ENCODE data around the gene MAGI1.

Gene MAGI1

DNA sequence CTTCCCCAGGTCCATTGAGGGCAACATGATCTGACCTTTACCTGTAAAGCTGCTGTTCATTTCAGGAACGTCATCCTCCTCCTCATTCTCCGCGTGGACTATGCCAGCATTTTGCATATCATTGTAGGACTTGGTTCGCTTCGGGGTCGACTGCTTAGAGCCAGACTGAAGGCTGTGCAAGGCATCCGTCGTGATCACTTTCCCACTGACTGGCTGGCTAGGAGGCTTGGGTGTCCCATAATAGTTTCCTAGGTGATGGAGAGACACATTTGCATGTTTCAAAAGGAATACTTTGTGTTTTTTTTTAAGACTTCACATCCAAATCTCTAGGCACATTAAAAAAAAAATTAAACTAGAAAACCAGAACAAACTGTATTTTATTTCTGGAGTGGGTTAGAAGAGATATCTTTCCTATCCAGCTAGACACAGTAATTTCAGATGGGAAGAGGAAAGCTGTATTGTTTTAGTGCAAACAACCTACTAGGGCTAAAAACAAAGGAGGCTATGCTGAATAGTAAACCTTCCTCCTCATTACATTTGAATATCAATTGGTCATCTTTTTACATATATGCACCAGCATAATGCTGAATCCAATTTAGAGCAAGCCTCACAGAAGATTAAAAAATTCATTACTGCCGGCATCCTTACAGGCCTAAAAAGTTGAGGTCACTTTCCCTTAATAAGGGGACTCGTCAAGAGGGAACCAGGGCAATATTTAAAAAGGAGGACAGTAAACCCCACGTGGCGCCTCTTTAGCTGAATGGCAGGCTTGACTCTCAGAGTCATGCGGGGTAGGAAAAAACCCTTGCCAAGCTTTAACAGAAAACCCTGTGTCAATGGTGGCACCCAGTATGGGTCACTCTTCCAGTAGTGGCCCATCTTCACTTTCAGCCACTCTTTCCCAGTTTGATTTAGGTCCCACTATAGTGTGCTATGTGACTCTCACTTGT is 559.9 kb downstream of the MAGI1 start:
- no peak for DNase-seq (ENCODE audit: low read depth)

GRCh38 chr3:65473736-65474135 is 565.0 kb downstream of the MAGI1 start:
- DNase-seq (ENCODE audit: low read depth): no peak

DNA sequence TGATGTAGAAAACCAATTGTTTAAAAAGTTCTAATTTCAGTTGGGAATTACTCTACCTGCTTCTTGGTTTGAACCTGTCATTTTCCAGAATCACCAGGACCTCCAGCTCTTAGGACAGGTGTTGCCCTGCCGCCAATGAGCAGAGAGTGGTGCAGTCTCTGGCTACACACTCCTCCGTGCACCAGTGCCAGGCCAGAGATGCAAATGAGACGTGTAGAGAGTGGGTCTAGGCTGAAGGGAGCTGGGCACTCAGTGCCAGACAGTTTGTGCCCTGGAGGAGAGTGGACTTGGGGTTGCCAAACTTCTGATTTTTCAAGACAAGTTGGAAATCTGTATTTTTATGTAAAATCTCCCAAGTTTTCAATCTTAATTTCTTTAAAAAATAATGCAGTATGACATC is 566.2 kb downstream of the MAGI1 start:
- DNase-seq (ENCODE audit: low read depth): no peak

- DNase-seq (ENCODE audit: low read depth): no peak
Observed at GRCh38 chr3:65466300-65466988, 572.3 kb downstream of the MAGI1 start.

- DNase-seq (ENCODE audit: low read depth): no peak
Observed at GRCh38 chr3:65449841-65450428, 588.8 kb downstream of the MAGI1 start.

- no peak for DNase-seq (ENCODE audit: low read depth)
Observed at GRCh38 chr3:65448120-65448519, 590.6 kb downstream of the MAGI1 start.

DNA sequence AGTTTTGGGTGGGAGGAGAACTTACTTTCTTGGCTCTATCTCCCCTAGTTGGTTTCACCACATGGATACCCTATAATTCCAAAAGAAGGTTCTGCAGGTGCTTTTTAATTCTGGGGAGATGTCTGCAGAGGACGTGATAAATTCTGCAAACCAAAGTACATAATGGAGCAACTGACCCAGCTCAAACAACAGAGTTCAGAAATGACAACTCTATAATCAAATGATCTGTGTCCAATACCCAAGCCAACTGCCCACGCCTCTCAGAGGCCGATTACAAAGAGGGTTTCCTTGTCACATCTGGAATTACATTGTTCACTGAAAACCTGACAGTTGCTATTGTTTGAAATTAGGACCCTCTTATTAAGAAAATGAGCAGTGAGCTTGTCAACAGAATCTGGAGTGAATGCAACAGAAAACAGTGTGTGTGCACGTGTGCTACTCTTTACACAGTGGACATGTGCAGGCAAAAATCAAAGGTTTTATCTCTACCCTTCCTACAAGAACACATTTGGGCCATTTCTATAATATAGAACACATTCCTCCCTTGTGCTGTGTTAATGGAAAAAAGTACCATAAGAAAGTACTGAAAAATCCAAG is 593.0 kb downstream of the MAGI1 start:
- DNase-seq (ENCODE audit: low read depth): no peak

GRCh38 chr3:65444447-65444815 is 594.3 kb downstream of the MAGI1 start:
- DNase-seq (ENCODE audit: low read depth): no peak

DNA sequence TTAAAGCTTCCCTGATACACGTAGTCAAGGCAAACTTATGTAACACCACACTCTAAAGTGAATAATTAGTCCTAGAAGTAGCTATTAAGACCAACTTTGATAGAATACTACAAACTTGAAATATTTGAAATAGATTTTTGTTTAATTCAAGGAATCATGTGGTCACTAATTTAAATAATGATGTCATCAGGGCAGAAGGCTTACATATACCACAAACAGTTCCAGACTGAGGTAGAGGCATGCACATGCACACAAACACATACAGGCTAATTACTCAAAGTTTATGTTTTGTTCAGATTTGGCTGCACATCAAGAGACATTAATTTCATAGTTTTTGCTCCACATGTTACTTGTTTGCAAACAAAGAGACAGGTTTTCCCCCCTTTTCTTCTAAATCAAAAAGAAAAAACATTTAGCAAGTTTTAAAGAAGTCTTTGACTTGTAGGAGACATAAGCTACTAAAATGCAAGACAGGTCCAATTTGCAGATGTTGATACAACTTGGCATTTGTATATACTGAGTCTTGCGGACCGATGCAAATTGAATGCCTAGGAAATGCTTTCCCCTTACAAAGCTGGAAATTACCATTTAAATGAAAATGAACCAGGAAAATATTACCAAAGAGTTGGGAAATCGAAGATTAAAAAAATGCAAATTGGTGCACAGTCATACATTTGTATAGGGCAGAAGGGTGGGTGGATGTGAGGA is 594.8 kb downstream of the MAGI1 start:
- DNase-seq (ENCODE audit: low read depth): no peak

- DNase-seq (ENCODE audit: low read depth): no peak
Observed at GRCh38 chr3:65439641-65440284, 599.0 kb downstream of the MAGI1 start.

DNA sequence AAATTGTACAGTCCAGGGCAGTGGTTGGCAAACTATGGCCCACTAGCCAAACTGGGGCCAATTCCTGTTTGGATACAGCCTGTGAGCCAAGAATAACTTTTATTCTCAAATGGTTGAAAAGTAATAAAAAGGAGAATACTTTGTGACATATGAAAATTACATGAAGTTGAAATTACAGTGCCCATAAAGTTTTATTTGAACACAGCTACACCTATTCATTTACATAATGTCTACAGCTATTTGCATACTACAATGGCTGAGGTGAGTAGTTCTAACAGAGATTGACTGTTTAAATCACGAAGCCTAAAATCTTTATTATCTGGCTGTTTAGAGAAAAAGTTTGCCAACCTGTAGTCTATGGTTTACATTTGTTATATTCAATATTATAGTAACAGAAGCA is 600.1 kb downstream of the MAGI1 start:
- DNase-seq (ENCODE audit: low read depth): no peak

GRCh38 chr3:65438096-65438495 is 600.6 kb downstream of the MAGI1 start:
- DNase-seq (ENCODE audit: low read depth): no peak

DNA sequence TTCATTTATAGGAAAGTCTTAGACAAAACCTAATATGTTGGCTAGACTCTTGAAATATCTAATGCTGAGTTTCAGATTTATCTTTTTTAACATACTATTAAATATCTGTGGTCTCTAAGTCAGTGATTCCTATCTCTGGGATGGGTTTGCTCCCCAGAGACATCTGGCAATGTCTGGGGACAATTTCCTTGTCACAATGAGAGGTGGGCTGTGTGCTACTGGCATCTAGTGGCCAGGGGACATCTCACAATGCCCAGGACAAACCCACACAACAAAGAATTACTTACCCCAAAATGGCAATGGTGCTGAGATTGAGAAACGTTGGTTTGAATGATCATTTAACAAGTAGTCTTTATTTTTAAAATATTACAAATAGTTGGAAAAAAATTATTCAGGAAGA is 602.1 kb downstream of the MAGI1 start:
- no peak for DNase-seq (ENCODE audit: low read depth)

- DNase-seq (ENCODE audit: low read depth): no peak
Observed at GRCh38 chr3:65433480-65433879, 605.2 kb downstream of the MAGI1 start.

DNA sequence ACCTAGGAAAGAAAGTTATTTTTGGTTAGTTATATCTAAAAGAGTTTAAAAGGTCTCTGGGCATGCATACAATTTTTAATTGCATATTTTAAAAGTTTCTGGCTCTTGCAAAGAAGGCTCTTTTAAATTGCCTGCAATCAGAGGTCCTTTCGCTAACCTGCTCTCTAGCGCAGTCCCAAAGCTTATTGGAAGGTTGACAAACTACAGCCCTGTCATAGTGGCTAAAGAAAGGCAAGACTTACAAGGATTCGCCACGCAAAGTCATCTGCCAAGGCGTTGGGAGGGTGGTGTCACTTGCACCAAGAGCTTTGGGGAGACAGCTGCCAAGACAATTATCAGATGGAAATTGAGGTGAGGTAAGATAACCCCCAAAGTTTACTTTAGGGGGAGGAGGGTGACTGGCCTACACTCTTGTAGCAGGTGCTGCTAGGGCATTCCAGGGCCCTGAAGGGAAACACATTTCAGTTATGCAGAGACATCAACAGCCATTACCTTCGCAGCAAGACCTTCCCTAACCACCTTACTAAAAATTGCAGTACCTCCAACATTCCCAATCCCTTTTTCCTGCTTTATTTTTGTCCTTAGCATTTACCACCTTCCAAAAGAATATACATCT is 606.2 kb downstream of the MAGI1 start:
- DNase-seq (ENCODE audit: low read depth): no peak

GRCh38 chr3:65425880-65426279 is 612.8 kb downstream of the MAGI1 start:
- no peak for DNase-seq (ENCODE audit: low read depth)

GRCh38 chr3:65422154-65422553 is 616.6 kb downstream of the MAGI1 start:
- no peak for DNase-seq (ENCODE audit: low read depth)

DNA sequence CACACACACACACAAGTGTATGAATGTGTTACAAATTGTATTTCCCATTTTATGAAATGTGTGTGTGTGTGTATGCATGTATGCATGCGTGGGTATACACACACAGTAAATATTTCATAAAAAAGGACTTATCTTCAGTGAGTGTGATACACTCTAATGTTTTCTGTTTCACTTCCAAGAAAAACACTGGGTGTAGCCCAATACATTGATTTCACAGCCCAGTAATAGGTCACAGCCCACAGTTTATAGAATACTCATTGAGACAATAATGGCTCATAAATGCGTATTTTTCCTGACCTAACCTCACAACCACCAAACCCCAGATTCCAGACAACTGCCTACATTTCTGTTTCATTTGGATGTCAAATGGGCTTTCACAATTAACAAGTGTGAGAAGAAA is 619.5 kb downstream of the MAGI1 start:
- no peak for DNase-seq (ENCODE audit: low read depth)

GRCh38 chr3:65413891-65414290 is 624.8 kb downstream of the MAGI1 start:
- DNase-seq (ENCODE audit: low read depth): no peak

DNA sequence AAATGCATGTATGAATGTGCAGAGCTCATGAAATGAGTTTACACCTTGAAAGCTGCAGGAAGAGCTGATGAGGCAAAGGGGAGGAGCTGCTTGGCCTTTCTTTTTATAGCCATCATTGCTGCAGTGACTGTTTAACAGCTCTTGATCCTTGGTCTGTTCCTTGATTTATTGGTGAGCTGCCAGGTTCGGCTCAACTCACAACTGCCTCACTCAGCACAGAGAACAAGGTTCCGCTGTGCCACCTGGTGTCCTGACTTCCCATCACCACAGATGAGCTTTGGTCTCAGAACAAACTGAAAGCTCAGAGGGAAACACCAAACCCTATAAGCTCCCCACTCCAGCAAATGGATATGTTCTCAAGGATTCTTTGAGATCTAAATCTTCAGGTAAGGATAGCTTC is 626.1 kb downstream of the MAGI1 start:
- no peak for DNase-seq (ENCODE audit: low read depth)

GRCh38 chr3:65411367-65411766 is 627.4 kb downstream of the MAGI1 start:
- no peak for DNase-seq (ENCODE audit: low read depth)

Measured in stimulated activated CD8-positive, alpha-beta memory T cell treated with anti-CD3 and anti-CD28 coated beads, Interleukin-15, amount 100 ng/mL, for 24 hours (primary cell).